SU-DHL-6 (cell line): ENCODE measurements around the gene PRKCA.
"Not testable (repeated sequence)": the region's sequence is repeated elsewhere in the genome, so short reads cannot be mapped to it uniquely, and the experiment has no call there.

Experiments
- H2AFZ ChIP-seq: fragments of 200-600 bp; sonication (generic); 2 replicates; pipeline ENCODE4 v1.6.1; 2014; ENCODE audit warnings: low read depth, mild to moderate bottlenecking, moderate library complexity, mixed read lengths, antibody characterized with exemption, low read length; ENCODE audit not compliant: severe bottlenecking
- H3F3A ChIP-seq: fragments of 200-600 bp; shearing (Covaris generic); 2 replicates; pipeline ENCODE4 v1.6.0; 2016; ENCODE audit warnings: antibody characterized with exemption, mild to moderate bottlenecking; ENCODE audit not compliant: insufficient read depth
- H3K27ac ChIP-seq: fragments of 200-600 bp; sonication (generic); 2 replicates; pipeline ENCODE4 v1.5.1; 2016; ENCODE audit warnings: low read depth, mild to moderate bottlenecking, low read length, moderate library complexity, mixed read lengths
- H3K27me3 ChIP-seq: fragments of 200-600 bp; sonication (generic), shearing (Covaris generic); 2 replicates; pipeline ENCODE4 v1.6.0; 2014; ENCODE audit warnings: mild to moderate bottlenecking, low read length
- H3K36me3 ChIP-seq: fragments of 200-600 bp; sonication (generic); 2 replicates; pipeline ENCODE4 v1.6.1; 2014; ENCODE audit warnings: mild to moderate bottlenecking, low read length, mixed read lengths
- H3K4me2 ChIP-seq: fragments of 300-600, 200-600 bp; shearing (Covaris generic), sonication (generic); 2 replicates; pipeline ENCODE4 v1.6.0; 2014; ENCODE audit warnings: low read length, low read depth, mild to moderate bottlenecking; ENCODE audit not compliant: poor library complexity, severe bottlenecking
- H3K4me3 ChIP-seq: fragments of 200-600 bp; sonication (generic); 2 replicates; pipeline ENCODE4 v1.5.1; 2014; ENCODE audit warnings: antibody characterized with exemption, low read length, mild to moderate bottlenecking, mixed read lengths; ENCODE audit not compliant: insufficient read depth, poor library complexity, severe bottlenecking
- H3K79me2 ChIP-seq: fragments of 200-600 bp; sonication (generic); 2 replicates; pipeline ENCODE4 v1.6.1; 2014; ENCODE audit warnings: mild to moderate bottlenecking, low read length, moderate library complexity; ENCODE audit not compliant: insufficient read depth
- H3K9ac ChIP-seq: fragments of 200-600 bp; sonication (generic); 2 replicates; pipeline ENCODE4 v1.7.0; 2014; ENCODE audit warnings: mild to moderate bottlenecking, low read length
- H3K9me2 ChIP-seq: fragments of 200-600 bp; sonication (generic); replicated peaks from 2 replicates; pipeline ENCODE4 v1.6.1; 2014; ENCODE audit warnings: low read length; ENCODE audit not compliant: insufficient read depth
- H3K9me3 ChIP-seq: fragments of 200-600 bp; sonication (generic); 2 replicates; pipeline ENCODE4 v1.6.1; 2014; ENCODE audit warnings: low read length, mixed read lengths; ENCODE audit not compliant: insufficient read depth
- H4K20me1 ChIP-seq: fragments of 200-600 bp; sonication (generic); 2 replicates; pipeline ENCODE4 v1.6.1; 2014; ENCODE audit warnings: low read depth, mild to moderate bottlenecking, antibody characterized with exemption, low read length, moderate library complexity, mixed read lengths
- CTCF ChIP-seq: fragments of 200-600 bp; sonication (generic); IDR thresholded peaks from one replicate; pipeline ENCODE4 v1.5.1; 2017; ENCODE audit warnings: antibody characterized with exemption, mild to moderate bottlenecking, low read length, moderate library complexity; ENCODE audit not compliant: insufficient read depth, poor library complexity, severe bottlenecking
- EZH2phosphoT487 ChIP-seq: fragments of 200-600 bp; sonication (generic), shearing (Covaris generic); conservative IDR thresholded peaks from 2 replicates; pipeline ENCODE4 v1.6.1; 2018; ENCODE audit warnings: mild to moderate bottlenecking, antibody characterized with exemption, low read length, moderate library complexity, mixed read lengths

The PRKCA gene

GRCh38 chr17:66347661-66348514 lies 45.5 kb downstream of the PRKCA start:
- Histone ChIP-seq H3K27ac (no peak overlapping the region), H3F3A (peaks cover 6% of the 10 kb centered on the region; the same call in 1 of the 2 replicates), H4K20me1 (peaks cover 23% of the 10 kb centered on the region; the same call in 1 of the 2 replicates), H3K9me2 (no peaks in the 10 kb centered on the region), H3K9me3 (no peaks in the 10 kb centered on the region), H3K4me3 (no peak overlapping the region), H3K36me3 (no peaks in the 10 kb centered on the region), H3K9ac (no peak overlapping the region), H3K27me3 (no peaks in the 10 kb centered on the region), H2AFZ (no peak overlapping the region), H3K79me2 (peaks cover 99% of the 10 kb centered on the region), H3K4me2 (no peak overlapping the region)
- TF ChIP-seq CTCF, result no peak
- no peak for TF ChIP-seq EZH2phosphoT487

- Histone ChIP-seq H3K27me3 (no peaks in the 10 kb centered on the region), H3K27ac (no peak overlapping the region), H3K9me2 (no peaks in the 10 kb centered on the region), H3K4me3 (no peak overlapping the region), H3K36me3 (no peaks in the 10 kb centered on the region), H3F3A (peaks cover 6% of the 10 kb centered on the region; the same call in 1 of the 2 replicates), H4K20me1 (peaks cover 19% of the 10 kb centered on the region; the same call in 1 of the 2 replicates), H3K79me2 (peaks cover 99% of the 10 kb centered on the region), H3K9ac (no peak overlapping the region), H3K4me2 (no peak overlapping the region), H3K9me3 (no peaks in the 10 kb centered on the region), H2AFZ (no peak overlapping the region)
- TF ChIP-seq EZH2phosphoT487, result no peak
- TF ChIP-seq CTCF, result no peak
Observed at GRCh38 chr17:66348584-66349165, 46.3 kb downstream of the PRKCA start.

- no peak for TF ChIP-seq EZH2phosphoT487
- no peak for TF ChIP-seq CTCF
- H3K9ac ChIP-seq, result no peak overlapping the region
- H3K9me3 ChIP-seq, result no peaks in the 10 kb centered on the region
- no peak overlapping the region for H2AFZ ChIP-seq
- no peaks in the 10 kb centered on the region for H3K9me2 ChIP-seq
- no peak overlapping the region for H3K27ac ChIP-seq
- H3K79me2 ChIP-seq, result peaks cover 99% of the 10 kb centered on the region
- peaks cover 9% of the 10 kb centered on the region; the same call in 1 of the 2 replicates for H3F3A ChIP-seq
- no peak overlapping the region for H3K4me2 ChIP-seq
- H4K20me1 ChIP-seq, result peaks cover 27% of the 10 kb centered on the region
- H3K27me3 ChIP-seq, result no peaks in the 10 kb centered on the region
- H3K36me3 ChIP-seq, result no peaks in the 10 kb centered on the region; the same call in 1 of the 2 replicates
- H3K4me3 ChIP-seq, result no peak overlapping the region
Observed at GRCh38 chr17:66349521-66350254, 47.3 kb downstream of the PRKCA start.

GRCh38 chr17:66350576-66350975 lies 48.2 kb downstream of the PRKCA start:
- H3K9me3 ChIP-seq, H3K27ac ChIP-seq, H3K9ac ChIP-seq, H3K4me3 ChIP-seq, H3K4me2 ChIP-seq, H3K9me2 ChIP-seq, H3K36me3 ChIP-seq, H2AFZ ChIP-seq, H3K27me3 ChIP-seq: not testable (repeated sequence)
- peaks cover 99% of the 10 kb centered on the region for H3K79me2 ChIP-seq
- peaks cover 31% of the 10 kb centered on the region for H4K20me1 ChIP-seq
- H3F3A ChIP-seq, result peaks cover 12% of the 10 kb centered on the region; the same call in 1 of the 2 replicates
